Astrocyte (in vitro differentiated cells and primary cell): ENCODE results near the gene ZNF662.

Source experiments
- EZH2 ChIP-seq: IDR thresholded peaks from 2 replicates; pipeline ENCODE4 v1.6.1; 2012; ENCODE audit warnings: mild to moderate bottlenecking, low read length, inconsistent platforms; ENCODE audit not compliant: insufficient read depth
- TF ChIP-seq, protein P1 (sequence below): IDR thresholded peaks from 2 replicates; pipeline ENCODE4 v1.5.1; 2011; ENCODE audit warnings: low read depth, mild to moderate bottlenecking, inconsistent platforms, low read length, moderate library complexity; ENCODE audit not compliant: insufficient read depth

DNA sequence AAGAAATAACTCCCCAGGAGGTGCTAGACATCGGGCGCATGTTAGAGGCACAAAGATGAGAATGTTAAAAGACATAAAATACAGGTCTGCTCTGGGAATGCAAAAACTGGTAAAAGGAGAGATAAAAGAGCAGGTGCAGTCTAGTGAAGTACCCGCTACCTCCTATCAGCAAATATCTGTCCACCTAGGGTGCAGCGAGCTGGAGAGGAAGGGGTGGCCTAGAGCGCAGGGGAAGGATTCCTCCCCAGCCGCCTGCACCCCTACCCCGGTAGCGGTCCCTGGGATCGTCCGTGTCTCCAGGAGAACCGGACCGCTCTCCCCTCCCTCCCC is 237 bp upstream of the ZNF662 start:
- TF ChIP-seq EZH2 = no peak
- TF ChIP-seq, protein P1, sequence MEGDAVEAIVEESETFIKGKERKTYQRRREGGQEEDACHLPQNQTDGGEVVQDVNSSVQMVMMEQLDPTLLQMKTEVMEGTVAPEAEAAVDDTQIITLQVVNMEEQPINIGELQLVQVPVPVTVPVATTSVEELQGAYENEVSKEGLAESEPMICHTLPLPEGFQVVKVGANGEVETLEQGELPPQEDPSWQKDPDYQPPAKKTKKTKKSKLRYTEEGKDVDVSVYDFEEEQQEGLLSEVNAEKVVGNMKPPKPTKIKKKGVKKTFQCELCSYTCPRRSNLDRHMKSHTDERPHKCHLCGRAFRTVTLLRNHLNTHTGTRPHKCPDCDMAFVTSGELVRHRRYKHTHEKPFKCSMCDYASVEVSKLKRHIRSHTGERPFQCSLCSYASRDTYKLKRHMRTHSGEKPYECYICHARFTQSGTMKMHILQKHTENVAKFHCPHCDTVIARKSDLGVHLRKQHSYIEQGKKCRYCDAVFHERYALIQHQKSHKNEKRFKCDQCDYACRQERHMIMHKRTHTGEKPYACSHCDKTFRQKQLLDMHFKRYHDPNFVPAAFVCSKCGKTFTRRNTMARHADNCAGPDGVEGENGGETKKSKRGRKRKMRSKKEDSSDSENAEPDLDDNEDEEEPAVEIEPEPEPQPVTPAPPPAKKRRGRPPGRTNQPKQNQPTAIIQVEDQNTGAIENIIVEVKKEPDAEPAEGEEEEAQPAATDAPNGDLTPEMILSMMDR = no peak
